GM23248 (cell line): ENCODE measurements around the gene ARHGAP36. TPM values are rescaled to one million over a fixed set of nuclear protein-coding genes. Genes with fewer than 3 reads are reported as not detected.

Experiments used
- DNase-seq: peaks from one replicate; pipeline ENCODE4 v3.0.0-alpha.2; 2015
- H2AFZ ChIP-seq: fragments of 200-600 bp; sonication (generic); 2 replicates; pipeline ENCODE4 v1.6.1; 2016; ENCODE audit warnings: antibody characterized with exemption
- H3F3A ChIP-seq: fragments of 200-600 bp; sonication (generic); 2 replicates; pipeline ENCODE4 v1.6.1; 2016; ENCODE audit warnings: mild to moderate bottlenecking, antibody characterized with exemption, mixed run types; ENCODE audit not compliant: insufficient read depth
- H3K27ac ChIP-seq: fragments of 200-600 bp; sonication (generic); 2 replicates; pipeline ENCODE4 v1.5.1; 2016; ENCODE audit warnings: mild to moderate bottlenecking
- H3K27me3 ChIP-seq: fragments of 200-600 bp; sonication (generic); replicated peaks from 2 replicates; pipeline ENCODE4 v1.6.1; 2016; ENCODE audit warnings: mild to moderate bottlenecking; ENCODE audit not compliant: insufficient read depth
- H3K36me3 ChIP-seq: fragments of 200-600 bp; sonication (generic); 2 replicates; pipeline ENCODE4 v1.6.1; 2016; ENCODE audit warnings: low read depth, mild to moderate bottlenecking
- H3K4me1 ChIP-seq: fragments of 200-600 bp; sonication (generic); 2 replicates; pipeline ENCODE4 v1.6.1; 2016; ENCODE audit warnings: mild to moderate bottlenecking; ENCODE audit not compliant: insufficient read depth
- H3K4me2 ChIP-seq: fragments of 200-600 bp; sonication (generic); one replicate; pipeline ENCODE4 v1.6.1; 2016; ENCODE audit warnings: mild to moderate bottlenecking; ENCODE audit not compliant: unreplicated experiment
- H3K4me3 ChIP-seq: fragments of 200-600 bp; sonication (generic); 2 replicates; pipeline ENCODE4 v1.5.1; 2016; ENCODE audit warnings: mild to moderate bottlenecking
- H3K79me2 ChIP-seq: fragments of 200-600 bp; sonication (generic); 2 replicates; pipeline ENCODE4 v1.6.1; 2016; ENCODE audit warnings: mild to moderate bottlenecking; ENCODE audit not compliant: insufficient read depth
- H3K9ac ChIP-seq: fragments of 200-600 bp; sonication (generic); 2 replicates; pipeline ENCODE4 v1.6.1; 2016; ENCODE audit warnings: mild to moderate bottlenecking
- H3K9me2 ChIP-seq: fragments of 200-600 bp; sonication (generic); 2 replicates; pipeline ENCODE4 v1.6.1; 2016; ENCODE audit warnings: mixed run types, mild to moderate bottlenecking, moderate library complexity; ENCODE audit not compliant: insufficient read depth
- H3K9me3 ChIP-seq: fragments of 200-600 bp; sonication (generic); one replicate; pipeline ENCODE4 v1.6.1; 2017; ENCODE audit warnings: low read depth
- H4K20me1 ChIP-seq: fragments of 200-600 bp; sonication (generic); 2 replicates; pipeline ENCODE4 v1.6.0; 2016; ENCODE audit not compliant: insufficient read depth
- EZH2 ChIP-seq: fragments of 200-600 bp; sonication (generic); IDR thresholded peaks from 2 replicates; pipeline ENCODE4 v1.6.1; 2018; ENCODE audit warnings: antibody characterized with exemption, mild to moderate bottlenecking; ENCODE audit not compliant: insufficient read depth, poor library complexity, severe bottlenecking
- EZH2phosphoT487 ChIP-seq: fragments of 200-600 bp; sonication (generic); IDR thresholded peaks from 2 replicates; pipeline ENCODE4 v1.6.1; 2018; ENCODE audit warnings: antibody characterized with exemption, moderate library complexity, mild to moderate bottlenecking, low read depth; ENCODE audit not compliant: insufficient read depth
- WGBS, 2 experiments: methylation state at CpG; one replicate each; pipeline ENCODE4 v1.1.6; 2015 to 2017; ENCODE audit warnings: low lambda C conversion rate in 2 of 2, low coverage in 1 of 2; ENCODE audit errors: missing lambda C conversion rate in 2 of 2; 5-methylcytosine and 5-hydroxymethylcytosine counted together
- in situ Hi-C: fragments of 300-500 bp; cut with MboI; formaldehyde crosslinking; loops from 2 replicates; pipeline ENCODE4 v1.15.0; 2020
- polyA plus RNA-seq: library from polyadenylated mRNA; unstranded; fragments of >200 nt; fragmentation: Nextera tagmentation; extraction: Ambion mirVana; gene quantifications from 2 replicates; pipeline ENCODE4 v1.2.1, GENCODE V29; 2016
- total RNA-seq: library from RNA; depleted of rRNA; stranded (reverse); fragments of >200 nt; shearing (Covaris generic); gene quantifications from 2 replicates; pipeline ENCODE4 v1.2.3, GENCODE V29; 2014

ARHGAP36 gene
- total and polyA plus RNA-seq, 2 experiments from 2014 or later: not detected

- H3K27me3 ChIP-seq: no peaks in the 10 kb centered on the region
- no peaks in the 10 kb centered on the region for H4K20me1 ChIP-seq
- TF ChIP-seq EZH2: no peak
- TF ChIP-seq EZH2phosphoT487: no peak
- no peak overlapping the region for H3K27ac ChIP-seq
- H3K79me2 ChIP-seq: no peaks in the 10 kb centered on the region
- 5% methylated on average over 6 to 7 of the region's 7 CpGs for WGBS, 2 experiments
- no peak overlapping the region for H3K4me3 ChIP-seq
- no peaks in the 10 kb centered on the region for H3K36me3 ChIP-seq
- no peaks in the 10 kb centered on the region for H3K9me3 ChIP-seq
- no peaks in the 10 kb centered on the region for H3F3A ChIP-seq
- no peak overlapping the region for H3K4me2 ChIP-seq
- DNase-seq: no peak
- no peak overlapping the region for H3K9ac ChIP-seq
- in situ Hi-C loops: no loop called here
- no peaks in the 10 kb centered on the region for H3K9me2 ChIP-seq
- no peaks in the 10 kb centered on the region for H3K4me1 ChIP-seq
- H2AFZ ChIP-seq: no peak overlapping the region
Observed at GRCh38 chrX:131034063-131034462, 24.1 kb upstream of the ARHGAP36 start.

DNA sequence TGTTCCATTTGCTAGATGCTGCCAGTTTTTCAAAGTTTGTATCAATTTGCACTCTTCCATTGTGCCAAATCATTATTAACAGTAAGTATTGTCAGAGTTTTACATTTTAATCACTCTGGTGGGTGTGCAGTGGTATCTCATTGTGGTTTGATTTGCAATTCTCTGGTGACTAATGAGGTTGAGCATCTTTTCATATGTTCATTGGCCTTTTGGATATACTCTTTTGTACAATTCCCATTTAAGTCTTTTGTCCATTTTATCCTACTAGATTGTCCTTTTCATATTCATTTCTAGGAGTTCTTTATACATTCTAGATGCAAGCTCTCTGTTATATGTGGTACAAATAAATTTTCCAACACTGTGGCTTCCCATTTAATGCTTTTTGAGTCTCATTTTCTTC lies 17.4 kb upstream of the ARHGAP36 start:
- Histone ChIP-seq H3K9me3 (no peaks in the 10 kb centered on the region), H3K27ac (no peak overlapping the region), H3K27me3 (no peaks in the 10 kb centered on the region), H3F3A (no peaks in the 10 kb centered on the region), H3K79me2 (no peaks in the 10 kb centered on the region), H3K4me2 (no peak overlapping the region), H3K4me1 (no peaks in the 10 kb centered on the region), H3K4me3 (no peak overlapping the region), H4K20me1 (no peaks in the 10 kb centered on the region), H3K9me2 (no peaks in the 10 kb centered on the region), H3K36me3 (no peaks in the 10 kb centered on the region), H2AFZ (no peak overlapping the region), H3K9ac (no peak overlapping the region)
- no peak for TF ChIP-seq EZH2
- TF ChIP-seq EZH2phosphoT487: no peak
- no peak for DNase-seq
- in situ Hi-C loops: no loop called here

DNA sequence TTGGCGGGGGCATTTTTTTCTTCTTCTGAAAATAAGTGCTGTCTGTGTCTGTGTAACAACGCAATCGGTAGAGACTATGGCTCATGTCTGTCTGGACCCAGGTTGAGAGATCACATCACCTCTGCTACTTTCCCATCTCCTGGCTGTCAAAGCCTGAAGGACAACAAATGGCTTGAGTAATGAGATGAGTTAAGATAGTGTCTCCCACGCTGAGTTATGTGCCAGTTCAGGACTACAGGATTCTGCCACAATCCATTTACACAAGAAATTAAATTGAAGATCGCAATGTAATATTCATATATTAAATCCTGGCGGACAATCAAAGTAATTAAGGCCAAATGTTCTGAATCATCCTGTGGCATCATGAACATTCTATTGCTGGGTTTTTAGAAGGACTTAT lies 16.5 kb upstream of the ARHGAP36 start:
- H3K27ac ChIP-seq: no peak overlapping the region
- no peaks in the 10 kb centered on the region for H4K20me1 ChIP-seq
- no peak for DNase-seq
- H3K4me3 ChIP-seq: no peak overlapping the region
- no peak overlapping the region for H2AFZ ChIP-seq
- H3K4me2 ChIP-seq: no peak overlapping the region
- no peaks in the 10 kb centered on the region for H3K36me3 ChIP-seq
- H3K79me2 ChIP-seq: no peaks in the 10 kb centered on the region
- no peaks in the 10 kb centered on the region for H3K9me2 ChIP-seq
- no peaks in the 10 kb centered on the region for H3F3A ChIP-seq
- TF ChIP-seq EZH2phosphoT487 (no peak), EZH2 (no peak)
- H3K9ac ChIP-seq: no peak overlapping the region
- H3K4me1 ChIP-seq: no peaks in the 10 kb centered on the region
- H3K27me3 ChIP-seq: no peaks in the 10 kb centered on the region
- H3K9me3 ChIP-seq: no peaks in the 10 kb centered on the region
- in situ Hi-C loops: no loop called here
- 52 to 55% methylated on average over 6 of the region's 6 CpGs for WGBS, 2 experiments

GRCh38 chrX:131045726-131046125 lies 12.4 kb upstream of the ARHGAP36 start:
- no peak for TF ChIP-seq EZH2
- no peak for TF ChIP-seq EZH2phosphoT487
- 8 to 10% methylated on average over 2 to 4 of the region's 5 CpGs for WGBS, 2 experiments

DNA sequence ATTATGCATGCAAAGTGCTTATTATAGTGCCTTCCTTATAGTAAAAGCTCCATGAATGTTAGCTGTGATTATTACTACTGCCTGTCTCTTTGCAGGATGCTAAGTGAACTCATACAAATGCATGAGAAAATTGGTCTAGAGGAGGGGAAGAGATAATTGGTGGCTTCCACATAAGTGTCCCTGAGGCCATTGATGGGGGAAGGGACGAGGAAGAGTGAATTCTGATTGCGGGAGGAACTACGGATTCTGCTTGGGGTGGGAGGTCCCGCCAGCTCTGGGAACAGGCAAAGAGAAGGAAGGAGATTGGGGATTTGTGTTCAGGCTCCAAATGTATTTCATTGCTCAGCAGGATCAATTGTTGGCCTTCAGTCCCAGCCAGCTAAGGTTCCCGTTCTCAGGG lies 11.6 kb upstream of the ARHGAP36 start:
- Histone ChIP-seq H3K9ac (no peak overlapping the region), H3K36me3 (no peaks in the 10 kb centered on the region), H3K4me1 (no peaks in the 10 kb centered on the region), H3K27ac (no peak overlapping the region), H3K4me2 (no peak overlapping the region), H3K79me2 (no peaks in the 10 kb centered on the region), H4K20me1 (no peaks in the 10 kb centered on the region), H3K9me3 (no peaks in the 10 kb centered on the region), H3K4me3 (no peak overlapping the region), H2AFZ (no peak overlapping the region), H3K9me2 (no peaks in the 10 kb centered on the region), H3F3A (no peaks in the 10 kb centered on the region), H3K27me3 (no peaks in the 10 kb centered on the region)
- DNase-seq: no peak
- WGBS, 2 experiments: 9 to 18% methylated on average over 5 of the region's 5 CpGs
- TF ChIP-seq EZH2phosphoT487: no peak
- TF ChIP-seq EZH2: no peak
- in situ Hi-C loops: no loop called here

More at GRCh38 chrX:131045726-131046125, 12.4 kb upstream of the ARHGAP36 start:
- DNase-seq: no peak
- Histone ChIP-seq H3K27ac (no peak overlapping the region), H3K4me3 (no peak overlapping the region), H2AFZ (no peak overlapping the region), H4K20me1 (no peaks in the 10 kb centered on the region), H3K9me2 (no peaks in the 10 kb centered on the region), H3K4me2 (no peak overlapping the region), H3K9me3 (no peaks in the 10 kb centered on the region), H3K79me2 (no peaks in the 10 kb centered on the region), H3K36me3 (no peaks in the 10 kb centered on the region), H3F3A (no peaks in the 10 kb centered on the region), H3K9ac (no peak overlapping the region), H3K4me1 (no peaks in the 10 kb centered on the region), H3K27me3 (no peaks in the 10 kb centered on the region)
- in situ Hi-C loops: no loop called here
